ENCODE results near the gene LONP2.
A peak's percentile ranks its signal among the peaks of the same experiment; 100 is the strongest.
"Not testable (repeated sequence)": the region's sequence is repeated elsewhere in the genome, so short reads cannot be mapped to it uniquely, and the experiment has no call there.

LONP2 gene

GRCh38 chr16:48372744-48373143, 128.6 kb downstream of the LONP2 start:
- no peak for DNase-seq

GRCh38 chr16:48373258-48374029, 129.3 kb downstream of the LONP2 start:
- no peak for DNase-seq

GRCh38 chr16:48374255-48374654, 130.2 kb downstream of the LONP2 start:
- DNase-seq = no peak

- not testable (repeated sequence) for DNase-seq
These were observed 133.2 kb downstream of the LONP2 start for GRCh38 chr16:48377301-48377700.

GRCh38 chr16:48378276-48378675, 134.2 kb downstream of the LONP2 start:
- DNase-seq = no peak

- no peak for DNase-seq
These were observed 134.7 kb downstream of the LONP2 start for GRCh38 chr16:48378836-48379235.

GRCh38 chr16:48381201-48381600, 137.1 kb downstream of the LONP2 start:
- DNase-seq = no peak

GRCh38 chr16:48382131-48382530, 138.0 kb downstream of the LONP2 start:
- no peak for DNase-seq

GRCh38 chr16:48383009-48383876, 139.1 kb downstream of the LONP2 start:
- DNase-seq = no peak

- no peak for DNase-seq
These were observed 139.9 kb downstream of the LONP2 start for GRCh38 chr16:48383877-48384519.

GRCh38 chr16:48384520-48385252, 140.6 kb downstream of the LONP2 start:
- DNase-seq = peak; percentile 50

GRCh38 chr16:48385253-48386150, 141.4 kb downstream of the LONP2 start, which contains the start of gene SIAH1:
Gene SIAH1, minus strand, starts transcription at chr16:48385413. Its CDS starts 22,985 bp downstream, at chr16:48362428.
- DNase-seq = peak; percentile 81

GRCh38 chr16:48386559-48387312, 142.6 kb downstream of the LONP2 start:
- no peak for DNase-seq

- DNase-seq = no peak
These were observed 148.3 kb downstream of the LONP2 start for GRCh38 chr16:48392407-48392806.

GRCh38 chr16:48393485-48394354, 149.6 kb downstream of the LONP2 start:
- DNase-seq = no peak

GRCh38 chr16:48394355-48394703, 150.2 kb downstream of the LONP2 start:
- no peak for DNase-seq

- DNase-seq = no peak
These were observed 151.3 kb downstream of the LONP2 start for GRCh38 chr16:48395375-48395774.

- DNase-seq = not testable (repeated sequence)
These were observed 158.4 kb downstream of the LONP2 start for GRCh38 chr16:48402547-48402946.

GRCh38 chr16:48405153-48405552, 161.1 kb downstream of the LONP2 start:
- DNase-seq = no peak

GRCh38 chr16:48405907-48406306, 161.8 kb downstream of the LONP2 start:
- no peak for DNase-seq

Data from COR-L47 (cell line).